Measurements from ENCODE around the gene DAAM1.

Gene DAAM1

GRCh38 chr14:59187802-59188460 lies 536 bp upstream of the DAAM1 start:
- peak; percentile 37 for DNase-seq

- peak; percentile 18 for DNase-seq
Observed at GRCh38 chr14:59189091-59189785, 771 bp downstream of the DAAM1 start.

- DNase-seq, result peak; percentile 62
Observed at GRCh38 chr14:59189786-59190368, 1.4 kb downstream of the DAAM1 start.

GRCh38 chr14:59190372-59190771 lies 1.9 kb downstream of the DAAM1 start:
- no peak for DNase-seq

GRCh38 chr14:59195912-59196311 lies 7.4 kb downstream of the DAAM1 start:
- DNase-seq, result no peak

GRCh38 chr14:59197695-59198262 lies 9.3 kb downstream of the DAAM1 start:
- no peak for DNase-seq

- DNase-seq, result no peak
Observed at GRCh38 chr14:59199205-59199604, 10.7 kb downstream of the DAAM1 start.

- no peak for DNase-seq
Observed at GRCh38 chr14:59199614-59200013, 11.1 kb downstream of the DAAM1 start.

- no peak for DNase-seq
Observed at GRCh38 chr14:59200195-59200594, 11.7 kb downstream of the DAAM1 start.

- DNase-seq, result no peak
Observed at GRCh38 chr14:59202031-59202430, 13.6 kb downstream of the DAAM1 start.

GRCh38 chr14:59204305-59204704 lies 15.8 kb downstream of the DAAM1 start:
- DNase-seq, result no peak

- DNase-seq, result no peak
Observed at GRCh38 chr14:59206892-59207291, 18.4 kb downstream of the DAAM1 start.

GRCh38 chr14:59207506-59207933 lies 19.1 kb downstream of the DAAM1 start:
- DNase-seq, result no peak

GRCh38 chr14:59208224-59208814 lies 19.9 kb downstream of the DAAM1 start:
- no peak for DNase-seq

- no peak for DNase-seq
Observed at GRCh38 chr14:59208954-59209353, 20.5 kb downstream of the DAAM1 start.

- no peak for DNase-seq
Observed at GRCh38 chr14:59210621-59211020, 22.2 kb downstream of the DAAM1 start.

GRCh38 chr14:59213368-59214315 lies 25.2 kb downstream of the DAAM1 start:
- DNase-seq, result no peak

- no peak for DNase-seq
Observed at GRCh38 chr14:59214702-59215302, 26.3 kb downstream of the DAAM1 start.

- no peak for DNase-seq
Observed at GRCh38 chr14:59215322-59215721, 26.9 kb downstream of the DAAM1 start.

GRCh38 chr14:59215757-59216156 lies 27.3 kb downstream of the DAAM1 start:
- no peak for DNase-seq

GRCh38 chr14:59217011-59217410 lies 28.5 kb downstream of the DAAM1 start:
- DNase-seq, result no peak

- no peak for DNase-seq
Observed at GRCh38 chr14:59221568-59221967, 33.1 kb downstream of the DAAM1 start.

Measured in effector CD4-positive, alpha-beta T cell (primary cell).